K562 (cell line): ENCODE results near the gene ST6GAL1. TPM values are rescaled to one million over a fixed set of nuclear protein-coding genes. Genes with fewer than 3 reads are reported as not detected.

Source experiments
- ATAC-seq: fragments of 200-7000 bp; cut with Tn5 transposase; 3 replicates; pipeline ENCODE4 v1.9.1; 2020; ENCODE audit warnings: moderate library complexity
- BruUV-seq: library from RNA; stranded (reverse); fragments of 400-500 nt; replicated peaks from 2 replicates; lab custom pipeline; 2021; lab: Mats Ljungman, UMichigan
- CTCF ChIA-PET: fragments of 300-600 bp; formaldehyde crosslinking; extraction: SDS; loops from one replicate; lab custom pipeline; 2021; ENCODE audit warnings: low intra/inter-chr PET ratio; lab: Yijun Ruan, JAX
- POLR2A ChIA-PET: fragments of 300-600, 350-650 bp; sonication (Branson Sonifier 250); formaldehyde crosslinking; extraction: SDS; loops from one replicate; lab custom pipeline; 2021; ENCODE audit warnings: antibody characterized with exemption, inconsistent platforms; lab: Yijun Ruan, JAX
- DNase-seq, 4 experiments: peaks; one replicate each; pipeline versions ENCODE4 v3.0.0 to v3.0.0-alpha.2; 2011 to 2018; ENCODE audit warnings: low spot score in 3 of 4, mixed read lengths in 3 of 4; ENCODE audit errors: extremely low read depth in 1 of 4
- FAIRE-seq: peaks from 2 replicates; lab custom pipeline; 2011; peaks lifted over from hg19 to GRCh38; lab: Jason Lieb, UNC
- H2AFZ ChIP-seq: 2 replicates; pipeline ENCODE4 v1.6.0; 2011; ENCODE audit warnings: low read depth, low read length, control low read depth, inconsistent platforms
- H3K27ac ChIP-seq: fragments of 200-600 bp; 3 replicates; pipeline ENCODE4 v1.8.0; 2011; ENCODE audit warnings: low read depth, mild to moderate bottlenecking, control low read depth, inconsistent platforms, low read length, moderate library complexity, mixed read lengths; ENCODE audit errors: extremely low read depth
- H3K27me3 ChIP-seq, 2 experiments: fragments of 300-600 bp in 1 of 2; 2 replicates in 1 of 2; 3 replicates in 1 of 2; pipeline versions ENCODE4 v1.6.0 to v1.8.0; 2011; ENCODE audit warnings: inconsistent platforms in 2 of 2, low read length in 2 of 2, mild to moderate bottlenecking in 1 of 2, mixed read lengths in 1 of 2, moderate library complexity in 1 of 2; ENCODE audit not compliant: control insufficient read depth in 2 of 2, insufficient read depth in 2 of 2
- H3K36me3 ChIP-seq: fragments of 300-600 bp; 3 replicates; pipeline ENCODE4 v1.8.0; 2011; ENCODE audit warnings: mild to moderate bottlenecking, low read length, inconsistent platforms; ENCODE audit not compliant: control insufficient read depth, insufficient read depth
- H3K4me1 ChIP-seq, 2 experiments: fragments of 200-600 bp in 1 of 2; replicated peaks in 1 of 2; 2 replicates in 1 of 2; 3 replicates in 1 of 2; pipeline versions ENCODE4 v1.5.1 to v1.8.0; 2011; ENCODE audit warnings: inconsistent platforms in 2 of 2, low read length in 2 of 2, mild to moderate bottlenecking in 1 of 2, mixed read lengths in 1 of 2, moderate library complexity in 1 of 2; ENCODE audit not compliant: control insufficient read depth in 2 of 2, insufficient read depth in 2 of 2
- H3K4me2 ChIP-seq: 2 replicates; pipeline ENCODE4 v1.6.1; 2011; ENCODE audit warnings: low read length, control low read depth, inconsistent platforms, mixed read lengths; ENCODE audit not compliant: insufficient read depth
- H3K4me3 ChIP-seq: fragments of 200-600 bp; sonication (generic), shearing (Covaris generic); 2 replicates; pipeline ENCODE4 v1.5.1; 2016; ENCODE audit warnings: control low read depth, inconsistent platforms
- H3K79me2 ChIP-seq: fragments of 200-600 bp; 3 replicates; pipeline ENCODE4 v1.8.0; 2011; ENCODE audit warnings: low read length, inconsistent platforms; ENCODE audit not compliant: control insufficient read depth, insufficient read depth
- H3K9ac ChIP-seq, 2 experiments: 2 replicates each; pipeline versions ENCODE4 v1.6.0 to v1.6.1; 2011; ENCODE audit warnings: low read depth in 2 of 2, low read length in 2 of 2, control low read depth in 1 of 2, inconsistent platforms in 1 of 2, mild to moderate bottlenecking in 1 of 2, mixed read lengths in 1 of 2; ENCODE audit not compliant: insufficient read depth in 1 of 2
- H3K9me1 ChIP-seq: one replicate; pipeline ENCODE4 v1.6.0; 2011; ENCODE audit warnings: inconsistent platforms, mild to moderate bottlenecking, low read length, moderate library complexity; ENCODE audit not compliant: control insufficient read depth, insufficient read depth
- H3K9me3 ChIP-seq: replicated peaks from 2 replicates; pipeline ENCODE4 v1.5.1; 2011; ENCODE audit warnings: low read depth, low read length, inconsistent platforms; ENCODE audit not compliant: control insufficient read depth, insufficient read depth
- H4K20me1 ChIP-seq: replicated peaks from 2 replicates; pipeline ENCODE4 v1.6.1; 2011; ENCODE audit warnings: low read length, inconsistent platforms, mixed read lengths; ENCODE audit not compliant: control insufficient read depth, insufficient read depth
- BMI1 ChIP-seq: fragments of 150-350 bp; IDR thresholded peaks from 2 replicates; pipeline ENCODE4 v1.6.1; 2014; ENCODE audit warnings: low read length
- C11orf30 ChIP-seq: fragments of 450-650 bp; IDR thresholded peaks from 2 replicates; pipeline ENCODE4 v1.6.1; 2016; ENCODE audit warnings: low read depth, mild to moderate bottlenecking
- CHD2 ChIP-seq: IDR thresholded peaks from 2 replicates; pipeline ENCODE4 v1.6.1; 2011; ENCODE audit warnings: low read depth, low read length
- FOXK2 ChIP-seq, 2 experiments: fragments of 450-650 bp; IDR thresholded peaks in 1 of 2; conservative IDR thresholded peaks in 1 of 2; 2 replicates each; pipeline ENCODE4 v1.6.1; 2016; ENCODE audit warnings: low read depth in 2 of 2, mild to moderate bottlenecking in 1 of 2
- GABPA ChIP-seq: fragments of 200-800 bp; sonication (Bioruptor generic); conservative IDR thresholded peaks from 2 replicates; pipeline ENCODE4 v1.6.1; 2016; ENCODE audit warnings: low read depth, missing genetic modification characterization, missing compliant biosample characterization
- IRF2 ChIP-seq: sonication (generic); formaldehyde crosslinking; IDR thresholded peaks from 2 replicates; pipeline ENCODE4 v1.8.1; 2022; ENCODE audit warnings: mild to moderate bottlenecking, missing genetic modification reagents
- JUN ChIP-seq, 2 experiments: sonication (generic) in 1 of 2; formaldehyde crosslinking in 1 of 2; IDR thresholded peaks; 2 replicates each; pipeline versions ENCODE4 v1.6.1 to v1.8.0; 2012 to 2022; ENCODE audit warnings: borderline replicate concordance in 2 of 2, mild to moderate bottlenecking in 2 of 2, improper control_type of control experiment in 1 of 2, low read depth in 1 of 2, low read length in 1 of 2, missing genetic modification reagents in 1 of 2
- NELFE ChIP-seq: IDR thresholded peaks from 2 replicates; pipeline ENCODE4 v1.6.1; 2011; ENCODE audit warnings: mild to moderate bottlenecking; ENCODE audit not compliant: insufficient read depth, insufficient read length
- NFRKB ChIP-seq: fragments of 450-650 bp; IDR thresholded peaks from 2 replicates; pipeline ENCODE4 v1.6.1; 2016; ENCODE audit warnings: low read depth
- POLR2B ChIP-seq: fragments of 450-650 bp; IDR thresholded peaks from 2 replicates; pipeline ENCODE4 v1.6.1; 2018; ENCODE audit warnings: low read depth; ENCODE audit not compliant: partially characterized antibody
- PRPF4 ChIP-seq: fragments of 200-400 bp; formaldehyde crosslinking; IDR thresholded peaks from one replicate; pipeline ENCODE4 v1.6.1; 2017; ENCODE audit warnings: low read length, low read depth, mild to moderate bottlenecking; ENCODE audit not compliant: insufficient read depth, poor library complexity, severe bottlenecking
- SAP30 ChIP-seq: fragments of 200-600 bp; sonication (generic); IDR thresholded peaks from 2 replicates; pipeline ENCODE4 v1.6.1; 2012; ENCODE audit warnings: borderline replicate concordance, low read depth, mild to moderate bottlenecking, moderate library complexity, low read length, control low read depth, inconsistent platforms; ENCODE audit not compliant: insufficient read depth, poor library complexity, severe bottlenecking
- TGIF2 ChIP-seq: sonication (generic); formaldehyde crosslinking; IDR thresholded peaks from 2 replicates; pipeline ENCODE4 v1.8.1; 2022; ENCODE audit warnings: mild to moderate bottlenecking, missing genetic modification reagents, moderate library complexity
- ZNF23 ChIP-seq: fragments of 250-450 bp; sonication (Bioruptor Pico); IDR thresholded peaks from 2 replicates; pipeline ENCODE4 v1.4.0; 2020; ENCODE audit warnings: mild to moderate bottlenecking
- ZNF282 ChIP-seq: sonication (generic); formaldehyde crosslinking; IDR thresholded peaks from 2 replicates; pipeline ENCODE4 v1.8.1; 2023; ENCODE audit warnings: missing genetic modification reagents
- WGBS: fragments of 100-300 bp; shearing (Covaris generic); methylation state at CpG from one replicate; pipeline ENCODE4 v1.1.6; 2016; ENCODE audit warnings: low coverage, mixed read lengths; ENCODE audit not compliant: insufficient coverage; ENCODE audit errors: missing lambda C conversion rate; 5-methylcytosine and 5-hydroxymethylcytosine counted together
- in situ Hi-C: fragments of 300-500 bp; cut with MboI; formaldehyde crosslinking; loops from 4 replicates; pipeline ENCODE4 v1.15.0; 2018; ENCODE audit warnings: inconsistent platforms, mixed read lengths
- intact Hi-C: fragments of 100-400 bp; cut with micrococcal nuclease; formaldehyde crosslinking; loops from 2 replicates; pipeline ENCODE4 v1.14.2; 2022
- polyA plus RNA-seq, 8 experiments: library from polyadenylated mRNA; depleted of rRNA in 4 of 8; stranded (reverse) in 5 of 8; unstranded in 3 of 8; fragments of >200 nt; fragmentation: Nextera tagmentation in 2 of 8; fragmentation: Illumina TruSeq in 1 of 8; extraction: Ambion mirVana in 2 of 8; extraction: Trizol in 1 of 8; gene quantifications; 2 replicates each; pipeline versions ENCODE4 v1.2.1 to v1.2.3, GENCODE V29; 2011 to 2014; ENCODE audit warnings: inconsistent platforms in 1 of 8, missing spikeins in 1 of 8
- total RNA-seq, 7 experiments: library from RNA; depleted of rRNA in 6 of 7; stranded (reverse); fragments of >200 nt in 6 of 7; fragmentation: Illumina TruSeq in 2 of 7; extraction: Trizol in 2 of 7; gene quantifications; 2 replicates each; pipeline versions ENCODE4 v1.2.1 to v1.2.3, GENCODE V29; 2011 to 2021; ENCODE audit warnings: low replicate concordance in 1 of 7
- TF ChIP-seq, protein P1 (sequence below): fragments of 250-450 bp; sonication (Bioruptor Pico); IDR thresholded peaks from 2 replicates; pipeline ENCODE4 v1.8.0; 2022; ENCODE audit warnings: inconsistent platforms, mild to moderate bottlenecking, moderate library complexity, borderline replicate concordance
- TF ChIP-seq, protein P2 (sequence below), 2 experiments: IDR thresholded peaks; 2 replicates each; pipeline ENCODE4 v1.6.1; 2011; ENCODE audit warnings: borderline replicate concordance in 1 of 2, control low read depth in 1 of 2, low read depth in 1 of 2, low read length in 1 of 2, mild to moderate bottlenecking in 1 of 2, mixed read lengths in 1 of 2, moderate library complexity in 1 of 2; ENCODE audit not compliant: insufficient read depth in 1 of 2, insufficient read length in 1 of 2, poor library complexity in 1 of 2, severe bottlenecking in 1 of 2; ENCODE audit errors: extremely low read depth in 1 of 2
- TF ChIP-seq, protein P3 (sequence below): fragments of 250-450 bp; sonication (Bioruptor Pico); IDR thresholded peaks from 2 replicates; pipeline ENCODE4 v1.4.0; 2020

Gene ST6GAL1
- total and polyA plus RNA-seq, 9 of the 15 experiments (the other 6 are each of a cell fraction or from before 2014, with no cell fraction given) = 31.9 to 145 (median 71.0) TPM

DNA sequence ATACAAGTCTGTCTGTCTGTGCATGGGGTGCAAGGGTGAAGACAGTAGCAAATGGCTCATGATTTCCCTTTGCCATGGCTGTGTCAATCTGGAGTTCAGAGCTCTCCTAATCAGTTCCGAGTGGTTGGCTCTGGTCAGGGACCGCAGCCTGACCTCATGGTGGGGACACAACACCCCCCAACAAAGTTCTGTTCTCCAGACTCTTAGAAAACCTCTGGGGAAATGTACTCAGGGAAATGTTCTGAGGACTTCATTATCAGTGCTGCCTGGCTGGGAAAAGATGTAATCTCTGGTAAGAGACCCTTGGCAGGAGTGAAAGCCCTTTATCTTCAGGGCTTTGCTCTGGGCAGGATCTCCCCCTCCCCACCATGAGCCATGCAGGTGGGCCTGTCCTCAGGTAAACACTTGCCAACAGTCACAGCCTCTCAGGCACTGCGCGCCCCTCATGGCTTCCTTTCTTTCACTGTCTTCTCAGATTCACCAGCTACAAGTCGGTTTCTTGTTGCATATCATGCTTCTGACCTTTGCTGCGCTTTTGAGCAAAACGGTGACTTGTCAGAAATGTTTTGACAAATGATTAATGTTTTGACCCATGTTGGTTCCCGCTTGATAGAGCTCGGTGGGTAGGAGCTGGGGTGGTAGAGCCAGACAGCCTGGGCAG is 95.5 kb downstream of the ST6GAL1 start:
- Histone ChIP-seq H3K4me2 (peak overlapping the region; percentile 26; the same call in 1 of the 2 replicates), H3K27ac (peak overlapping the region; percentile 58; the same call in 1 of the 3 replicates), H3K4me1 (peaks cover 33 to 57% of the 10 kb centered on the region in 2 experiments), H3K9ac (peak overlapping the region; percentile 4 to 53; a peak in 3 of 4 replicates), H3K36me3 (peaks cover 16% of the 10 kb centered on the region), H4K20me1 (no peaks in the 10 kb centered on the region), H3K4me3 (no peak overlapping the region), H2AFZ (no peak overlapping the region), H3K9me1 (no peaks in the 10 kb centered on the region), H3K27me3 (no peaks in the 10 kb centered on the region), H3K79me2 (peaks cover 47% of the 10 kb centered on the region), H3K9me3 (0 out of 2 replicates have a peak, but pooled peaks cover 2% of the 10 kb centered on the region)
- POLR2A ChIA-PET = interaction anchor here (0.7 to 1.3 kb wide), 3 partner anchors 25 to 74 kb away, joined by 3 to 5 read pairs (median 3); no protein-coding TSS in a partner anchor
- peak; percentile 33 for ATAC-seq
- in situ Hi-C loops = no loop called here
- BruUV-seq = no TSS peak
- 11% methylated on average over 9 of the region's 9 CpGs for WGBS
- DNase-seq = peak in 2 of 4 experiments; percentile 37 to 57
- FAIRE-seq = peak; percentile 26
- CTCF ChIA-PET = no interaction called here
- intact Hi-C loops = loop anchor here (5.0 kb wide), 1 partner anchor 38 kb away; no protein-coding TSS in a partner anchor
- TF ChIP-seq POLR2B (no peak), GABPA (no peak), ZNF282 (no peak), PRPF4 (no peak), TGIF2 (no peak), CHD2 (no peak), IRF2 (CRISPR knock-in tag) (no peak), FOXK2 (conservative IDR thresholded peaks at IDR 0.05 in 1 of 2, IDR thresholded peaks at IDR 0.05 in 1 of 2; ENCODE audit: low read depth in 2 of 2) (no peak), SAP30 (no peak), C11orf30 (no peak), ZNF23 (CRISPR knock-in tag) (no peak), NFRKB (no peak), BMI1 (no peak), JUN (IDR thresholded peaks at IDR 0.05; ENCODE audit: borderline replicate concordance, low read depth, low read length) (no peak), JUN (CRISPR knock-in tag; IDR thresholded peaks at IDR 0.05; ENCODE audit: borderline replicate concordance) (no peak), NELFE (no peak)
- TF ChIP-seq, protein P1, sequence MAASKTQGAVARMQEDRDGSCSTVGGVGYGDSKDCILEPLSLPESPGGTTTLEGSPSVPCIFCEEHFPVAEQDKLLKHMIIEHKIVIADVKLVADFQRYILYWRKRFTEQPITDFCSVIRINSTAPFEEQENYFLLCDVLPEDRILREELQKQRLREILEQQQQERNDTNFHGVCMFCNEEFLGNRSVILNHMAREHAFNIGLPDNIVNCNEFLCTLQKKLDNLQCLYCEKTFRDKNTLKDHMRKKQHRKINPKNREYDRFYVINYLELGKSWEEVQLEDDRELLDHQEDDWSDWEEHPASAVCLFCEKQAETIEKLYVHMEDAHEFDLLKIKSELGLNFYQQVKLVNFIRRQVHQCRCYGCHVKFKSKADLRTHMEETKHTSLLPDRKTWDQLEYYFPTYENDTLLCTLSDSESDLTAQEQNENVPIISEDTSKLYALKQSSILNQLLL = no peak
- TF ChIP-seq, protein P2, sequence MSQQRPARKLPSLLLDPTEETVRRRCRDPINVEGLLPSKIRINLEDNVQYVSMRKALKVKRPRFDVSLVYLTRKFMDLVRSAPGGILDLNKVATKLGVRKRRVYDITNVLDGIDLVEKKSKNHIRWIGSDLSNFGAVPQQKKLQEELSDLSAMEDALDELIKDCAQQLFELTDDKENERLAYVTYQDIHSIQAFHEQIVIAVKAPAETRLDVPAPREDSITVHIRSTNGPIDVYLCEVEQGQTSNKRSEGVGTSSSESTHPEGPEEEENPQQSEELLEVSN (IDR thresholded peaks at IDR 0.05; ENCODE audit: borderline replicate concordance in 1 of 2, extremely low read depth in 1 of 2, insufficient read depth in 1 of 2, insufficient read length in 1 of 2, low read depth in 1 of 2, low read length in 1 of 2, poor library complexity in 1 of 2, severe bottlenecking in 1 of 2) = no peak
- TF ChIP-seq, protein P3, sequence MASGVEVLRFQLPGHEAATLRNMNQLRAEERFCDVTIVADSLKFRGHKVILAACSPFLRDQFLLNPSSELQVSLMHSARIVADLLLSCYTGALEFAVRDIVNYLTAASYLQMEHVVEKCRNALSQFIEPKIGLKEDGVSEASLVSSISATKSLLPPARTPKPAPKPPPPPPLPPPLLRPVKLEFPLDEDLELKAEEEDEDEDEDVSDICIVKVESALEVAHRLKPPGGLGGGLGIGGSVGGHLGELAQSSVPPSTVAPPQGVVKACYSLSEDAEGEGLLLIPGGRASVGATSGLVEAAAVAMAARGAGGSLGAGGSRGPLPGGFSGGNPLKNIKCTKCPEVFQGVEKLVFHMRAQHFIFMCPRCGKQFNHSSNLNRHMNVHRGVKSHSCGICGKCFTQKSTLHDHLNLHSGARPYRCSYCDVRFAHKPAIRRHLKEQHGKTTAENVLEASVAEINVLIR (CRISPR knock-in tag) = no peak
